Ishikawa (cell line): Measurements from ENCODE around the gene RGMA.

ENCODE experiments used
- CEBPB ChIP-seq: IDR thresholded peaks from 2 replicates; pipeline ENCODE4 v1.6.1; 2012
- CREB1 ChIP-seq: IDR thresholded peaks from 2 replicates; pipeline ENCODE4 v1.6.1; 2012; ENCODE audit warnings: low read depth
- EGR1 ChIP-seq: IDR thresholded peaks from 2 replicates; pipeline ENCODE4 v1.6.1; 2012
- EP300 ChIP-seq: IDR thresholded peaks from 2 replicates; pipeline ENCODE4 v1.6.1; 2012; ENCODE audit warnings: borderline replicate concordance
- FOXM1 ChIP-seq: IDR thresholded peaks from 2 replicates; pipeline ENCODE4 v1.6.1; 2012; ENCODE audit warnings: low read depth, borderline replicate concordance
- NFIC ChIP-seq: IDR thresholded peaks from 2 replicates; pipeline ENCODE4 v1.6.1; 2012
- RAD21 ChIP-seq: IDR thresholded peaks from 2 replicates; pipeline ENCODE4 v1.6.1; 2012; ENCODE audit warnings: low read depth
- REST ChIP-seq: IDR thresholded peaks from 2 replicates; pipeline ENCODE4 v1.6.1; 2012; ENCODE audit warnings: low read depth, mild to moderate bottlenecking
- TAF1 ChIP-seq: IDR thresholded peaks from 2 replicates; pipeline ENCODE4 v1.6.1; 2012; ENCODE audit warnings: low read depth, mild to moderate bottlenecking
- TCF12 ChIP-seq: IDR thresholded peaks from 2 replicates; pipeline ENCODE4 v1.6.1; 2012; ENCODE audit warnings: low read depth
- TEAD4 ChIP-seq: IDR thresholded peaks from 2 replicates; pipeline ENCODE4 v1.6.1; 2012
- USF1 ChIP-seq: IDR thresholded peaks from 2 replicates; pipeline ENCODE4 v1.6.1; 2012
- YY1 ChIP-seq: IDR thresholded peaks from 2 replicates; pipeline ENCODE4 v1.6.1; 2012; ENCODE audit warnings: low read depth
- ZBTB7A ChIP-seq: IDR thresholded peaks from 2 replicates; pipeline ENCODE4 v1.6.1; 2012; ENCODE audit warnings: low read depth
- TF ChIP-seq, protein P1 (sequence below): IDR thresholded peaks from 2 replicates; pipeline ENCODE4 v1.6.1; 2012

Gene RGMA

DNA sequence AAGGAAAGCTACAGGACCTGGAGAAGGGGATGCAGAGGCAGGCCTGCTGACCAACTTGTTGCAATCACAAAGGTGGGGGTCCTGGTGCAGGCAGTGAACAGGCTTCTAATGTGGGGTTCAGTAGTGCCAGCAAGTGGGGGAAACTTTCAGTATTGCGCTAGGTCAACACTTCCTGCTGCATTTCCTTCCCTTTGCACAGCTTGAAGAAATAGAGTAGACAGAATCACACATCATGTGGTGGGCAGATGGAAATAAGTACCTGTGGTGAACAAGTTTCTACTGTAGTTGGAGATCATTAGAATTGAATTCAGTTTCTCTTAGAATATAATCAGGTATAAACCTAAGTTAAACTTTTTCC is 63.4 kb downstream of the RGMA start:
- no peak for TF ChIP-seq CEBPB
- TF ChIP-seq NFIC = no peak
- no peak for TF ChIP-seq ZBTB7A
- TF ChIP-seq TCF12 = no peak
- TF ChIP-seq EP300 = no peak
- no peak for TF ChIP-seq CREB1

GRCh38 chr15:93024716-93025624 is 64.0 kb downstream of the RGMA start:
- TF ChIP-seq USF1 (no peak), NFIC (no peak), ZBTB7A (no peak), TCF12 (no peak), TAF1 (no peak), TEAD4 (no peak), CREB1 (no peak), CEBPB (no peak), YY1 (no peak), REST (no peak), EP300 (no peak), FOXM1 (no peak), RAD21 (no peak), EGR1 (no peak)
- TF ChIP-seq, protein P1, sequence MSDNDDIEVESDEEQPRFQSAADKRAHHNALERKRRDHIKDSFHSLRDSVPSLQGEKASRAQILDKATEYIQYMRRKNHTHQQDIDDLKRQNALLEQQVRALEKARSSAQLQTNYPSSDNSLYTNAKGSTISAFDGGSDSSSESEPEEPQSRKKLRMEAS = no peak

- TF ChIP-seq EP300 (no peak), YY1 (no peak), TCF12 (no peak), RAD21 (no peak), REST (no peak), USF1 (no peak), TEAD4 (no peak), ZBTB7A (no peak)
- TF ChIP-seq, protein P1 = no peak
These were observed 64.7 kb downstream of the RGMA start for GRCh38 chr15:93024293-93024692.

- no peak for TF ChIP-seq CEBPB
- TF ChIP-seq EGR1 = no peak
- no peak for TF ChIP-seq FOXM1
- no peak for TF ChIP-seq USF1
- TF ChIP-seq ZBTB7A = no peak
- no peak for TF ChIP-seq TEAD4
- TF ChIP-seq REST = no peak
- TF ChIP-seq CREB1 = no peak
- TF ChIP-seq EP300 = no peak
- no peak for TF ChIP-seq NFIC
- TF ChIP-seq, protein P1 = no peak
- TF ChIP-seq RAD21 = no peak
- TF ChIP-seq YY1 = no peak
- TF ChIP-seq TCF12 = no peak
- TF ChIP-seq TAF1 = no peak
These were observed 67.8 kb downstream of the RGMA start for GRCh38 chr15:93020976-93021772.
